OCI-LY3 (cell line): ENCODE data around the gene NCEH1.

Source experiments
- H2AFZ ChIP-seq: fragments of 200-600, 300-600 bp; shearing (Covaris generic); 2 replicates; pipeline ENCODE4 v1.6.0; 2014; ENCODE audit warnings: antibody characterized with exemption, low read depth, low read length
- H3K27ac ChIP-seq: fragments of 200-600, 300-600 bp; sonication (generic); 2 replicates; pipeline ENCODE4 v1.5.1; 2014; ENCODE audit warnings: mild to moderate bottlenecking, low read length, moderate library complexity, mixed read lengths
- H3K27me3 ChIP-seq: fragments of 200-600, 300-600 bp; sonication (generic); 2 replicates; pipeline ENCODE4 v1.6.1; 2014; ENCODE audit warnings: low read depth, low read length, mixed read lengths
- H3K36me3 ChIP-seq: fragments of 200-600, 300-600 bp; sonication (generic); replicated peaks from 2 replicates; pipeline ENCODE3; 2014; ENCODE audit warnings: low read depth, low read length, mixed read lengths
- H3K4me1 ChIP-seq: fragments of 300-600, 200-600 bp; sonication (generic); 2 replicates; pipeline ENCODE4 v1.6.1; 2014; ENCODE audit warnings: low read length, mixed read lengths
- H3K4me2 ChIP-seq: fragments of 200-600, 300-600 bp; sonication (generic); 2 replicates; pipeline ENCODE4 v1.6.1; 2014; ENCODE audit warnings: low read length, mixed read lengths
- H3K4me3 ChIP-seq: fragments of 300-600, 200-600 bp; sonication (generic); 2 replicates; pipeline ENCODE4 v1.5.1; 2014; ENCODE audit warnings: antibody characterized with exemption, mild to moderate bottlenecking, low read length, moderate library complexity
- H3K79me2 ChIP-seq: fragments of 300-600, 200-600 bp; shearing (Covaris generic); 2 replicates; pipeline ENCODE4 v1.6.1; 2014; ENCODE audit warnings: mild to moderate bottlenecking, low read length, mixed read lengths
- H3K9ac ChIP-seq: fragments of 300-600, 200-600 bp; shearing (Covaris generic); 2 replicates; pipeline ENCODE4 v1.6.0; 2014; ENCODE audit warnings: mild to moderate bottlenecking, low read length, moderate library complexity
- H3K9me3 ChIP-seq: fragments of 200-600, 300-600 bp; shearing (Covaris generic); 2 replicates; pipeline ENCODE4 v1.6.1; 2014; ENCODE audit warnings: low read length, mixed read lengths; ENCODE audit not compliant: insufficient read depth
- H4K20me1 ChIP-seq: fragments of 200-600, 300-600 bp; sonication (generic); 2 replicates; pipeline ENCODE4 v1.6.1; 2016; ENCODE audit warnings: low read length, mixed read lengths; ENCODE audit not compliant: insufficient read depth
- CTCF ChIP-seq: fragments of 200-600, 300-600 bp; sonication (generic); IDR thresholded peaks from 2 replicates; pipeline ENCODE4 v1.5.1; 2014; ENCODE audit warnings: antibody characterized with exemption, low read length, low read depth
- EZH2phosphoT487 ChIP-seq: fragments of 200-600 bp; shearing (Covaris generic); IDR thresholded peaks from 2 replicates; pipeline ENCODE4 v1.6.1; 2018; ENCODE audit warnings: antibody characterized with exemption, mixed run types, low read depth

The NCEH1 gene

GRCh38 chr3:172626021-172626640 lies 84.7 kb downstream of the NCEH1 start:
- Histone ChIP-seq H3K9ac (no peak overlapping the region), H3K4me2 (no peak overlapping the region), H3K27me3 (no peaks in the 10 kb centered on the region), H3K36me3 (no peaks in the 10 kb centered on the region), H3K4me3 (no peak overlapping the region), H3K4me1 (no peaks in the 10 kb centered on the region), H4K20me1 (no peaks in the 10 kb centered on the region), H3K9me3 (no peaks in the 10 kb centered on the region), H3K27ac (no peak overlapping the region), H3K79me2 (no peaks in the 10 kb centered on the region), H2AFZ (no peak overlapping the region)
- TF ChIP-seq EZH2phosphoT487 (no peak), CTCF (no peak)

GRCh38 chr3:172625404-172625803 lies 85.5 kb downstream of the NCEH1 start:
- Histone ChIP-seq H3K27me3 (no peaks in the 10 kb centered on the region), H2AFZ (no peak overlapping the region)
- no peak for TF ChIP-seq CTCF
- TF ChIP-seq EZH2phosphoT487, result no peak

GRCh38 chr3:172624999-172625398 lies 85.9 kb downstream of the NCEH1 start:
- Histone ChIP-seq H3K9ac (no peak overlapping the region), H3K9me3 (no peaks in the 10 kb centered on the region), H3K4me1 (no peaks in the 10 kb centered on the region), H2AFZ (no peak overlapping the region), H4K20me1 (no peaks in the 10 kb centered on the region), H3K36me3 (no peaks in the 10 kb centered on the region), H3K27me3 (no peaks in the 10 kb centered on the region), H3K79me2 (no peaks in the 10 kb centered on the region), H3K4me2 (no peak overlapping the region), H3K27ac (no peak overlapping the region), H3K4me3 (no peak overlapping the region)
- no peak for TF ChIP-seq CTCF
- TF ChIP-seq EZH2phosphoT487, result no peak

More at GRCh38 chr3:172625404-172625803, 85.5 kb downstream of the NCEH1 start:
- Histone ChIP-seq H3K9me3 (no peaks in the 10 kb centered on the region), H3K4me1 (no peaks in the 10 kb centered on the region), H3K79me2 (no peaks in the 10 kb centered on the region), H3K4me2 (no peak overlapping the region), H4K20me1 (no peaks in the 10 kb centered on the region), H3K27ac (no peak overlapping the region), H3K36me3 (no peaks in the 10 kb centered on the region), H3K9ac (no peak overlapping the region), H3K4me3 (no peak overlapping the region)

- Histone ChIP-seq H3K9ac (no peak overlapping the region), H3K4me2 (no peak overlapping the region), H3K36me3 (no peaks in the 10 kb centered on the region)
Observed at GRCh38 chr3:172622916-172623700, 87.8 kb downstream of the NCEH1 start.

More at GRCh38 chr3:172622916-172623700, 87.8 kb downstream of the NCEH1 start:
- H3K4me1 ChIP-seq, result no peaks in the 10 kb centered on the region
- no peaks in the 10 kb centered on the region for H4K20me1 ChIP-seq
- no peaks in the 10 kb centered on the region for H3K79me2 ChIP-seq
- H3K27me3 ChIP-seq, result no peaks in the 10 kb centered on the region
- no peaks in the 10 kb centered on the region for H3K9me3 ChIP-seq
- H3K4me3 ChIP-seq, result no peak overlapping the region
- TF ChIP-seq EZH2phosphoT487 (no peak), CTCF (peak; percentile 61)
- no peak overlapping the region for H3K27ac ChIP-seq
- H2AFZ ChIP-seq, result no peak overlapping the region
